RWPE1 (cell line): ENCODE data around the gene VWA5B1.

Experiments used
- CTCF ChIA-PET: fragments of 350-600 bp; sonication (Branson Sonifier 250); formaldehyde crosslinking; extraction: SDS; loops from one replicate; lab custom pipeline; 2021; lab: Yijun Ruan, JAX
- POLR2A ChIA-PET: fragments of 400-600 bp; formaldehyde crosslinking; extraction: SDS; loops from one replicate; lab custom pipeline; 2020; ENCODE audit warnings: antibody characterized with exemption; ENCODE audit not compliant: low non-redundant PET; lab: Yijun Ruan, JAX
- DNase-seq: peaks from one replicate; pipeline ENCODE4 v3.0.0; 2012; ENCODE audit warnings: low spot score
- H3K27ac ChIP-seq: fragments of 450-650 bp; 2 replicates; pipeline ENCODE4 v1.5.1; 2017
- CTCF ChIP-seq: fragments of 450-650 bp; conservative IDR thresholded peaks from 2 replicates; pipeline ENCODE4 v1.5.1; 2017; ENCODE audit warnings: low read depth, mild to moderate bottlenecking

VWA5B1 gene

GRCh38 chr1:20401405-20402010 lies 110.8 kb downstream of the VWA5B1 start:
- no peak for TF ChIP-seq CTCF
- DNase-seq = no peak
- POLR2A ChIA-PET = no interaction called here
- CTCF ChIA-PET = interaction anchor here (0.5 kb wide), 1 partner anchor 92 kb away, joined by 4 read pairs; no protein-coding TSS in a partner anchor
- no peak overlapping the region for H3K27ac ChIP-seq

- ChIA-PET CTCF (interaction anchor here (0.9 to 1.1 kb wide), 2 partner anchors 8 to 190 kb away, joined by 4 to 6 read pairs; no protein-coding TSS in a partner anchor), POLR2A (no interaction called here)
- TF ChIP-seq CTCF = no peak
- DNase-seq = no peak
- no peak overlapping the region for H3K27ac ChIP-seq
Measured at GRCh38 chr1:20402585-20403422, 112.1 kb downstream of the VWA5B1 start.

- no peak for TF ChIP-seq CTCF
- ChIA-PET CTCF (interaction anchor here (0.6 to 1.1 kb wide), 3 partner anchors 9 to 191 kb away, joined by 3 to 6 read pairs (median 4); no protein-coding TSS in a partner anchor), POLR2A (no interaction called here)
- no peak overlapping the region for H3K27ac ChIP-seq
- no peak for DNase-seq
Measured at GRCh38 chr1:20403423-20404145, 112.9 kb downstream of the VWA5B1 start.

- CTCF ChIA-PET = no interaction called here
- no peak for TF ChIP-seq CTCF
- no peak for DNase-seq
- H3K27ac ChIP-seq = no peak overlapping the region
- POLR2A ChIA-PET = no interaction called here
Measured at GRCh38 chr1:20404466-20404865, 113.8 kb downstream of the VWA5B1 start.
